T-helper 2 cell treated with Interferon-gamma antibody and Interleukin-4, amounts not matched to agents 5 μg/mL and 100 μg/mL, for 36 hours (primary cell): ENCODE measurements around the gene RBBP8NL.
"Not testable (repeated sequence)": the region's sequence is repeated elsewhere in the genome, so short reads cannot be mapped to it uniquely, and the experiment has no call there.

Experiments used
- DNase-seq: peaks from one replicate; pipeline ENCODE4 v3.0.0; 2021; ENCODE audit warnings: low spot score
- H3K27ac Mint-ChIP-seq: one replicate; pipeline ENCODE4 v1.8.0; 2021; ENCODE audit warnings: mild to moderate bottlenecking, mixed read lengths
- H3K27me3 Mint-ChIP-seq: one replicate; pipeline ENCODE4 v1.8.0; 2021; ENCODE audit warnings: low read depth, mixed read lengths
- H3K36me3 Mint-ChIP-seq: one replicate; pipeline ENCODE4 v1.8.0; 2021; ENCODE audit warnings: low read depth, mixed read lengths
- H3K4me1 Mint-ChIP-seq: one replicate; pipeline ENCODE4 v1.8.0; 2021; ENCODE audit warnings: low read depth, mixed read lengths
- H3K4me3 Mint-ChIP-seq: one replicate; pipeline ENCODE4 v1.8.0; 2022; ENCODE audit warnings: mild to moderate bottlenecking, moderate library complexity, mixed read lengths
- H3K9me3 Mint-ChIP-seq: one replicate; pipeline ENCODE4 v1.8.0; 2021; ENCODE audit warnings: mixed read lengths

The RBBP8NL gene

GRCh38 chr20:62441987-62442539, 14.7 kb upstream of the RBBP8NL start:
- H3K4me3 Mint-ChIP-seq: no peak overlapping the region
- H3K36me3 Mint-ChIP-seq: no peaks in the 10 kb centered on the region
- H3K9me3 Mint-ChIP-seq: no peaks in the 10 kb centered on the region
- no peak for DNase-seq
- no peaks in the 10 kb centered on the region for H3K27me3 Mint-ChIP-seq
- no peak overlapping the region for H3K27ac Mint-ChIP-seq
- no peaks in the 10 kb centered on the region for H3K4me1 Mint-ChIP-seq

- no peaks in the 10 kb centered on the region for H3K36me3 Mint-ChIP-seq
Observed at GRCh38 chr20:62439218-62439617, 11.9 kb upstream of the RBBP8NL start.

GRCh38 chr20:62437927-62438326, 10.6 kb upstream of the RBBP8NL start:
- Mint-ChIP-seq H3K4me3 (no peak overlapping the region), H3K27ac (no peak overlapping the region), H3K36me3 (no peaks in the 10 kb centered on the region), H3K4me1 (no peaks in the 10 kb centered on the region), H3K9me3 (no peaks in the 10 kb centered on the region), H3K27me3 (peaks cover 12% of the 10 kb centered on the region)
- DNase-seq: no peak

More at GRCh38 chr20:62439218-62439617, 11.9 kb upstream of the RBBP8NL start:
- DNase-seq: no peak
- H3K4me3 Mint-ChIP-seq: no peak overlapping the region
- peaks cover 6% of the 10 kb centered on the region for H3K27me3 Mint-ChIP-seq
- H3K4me1 Mint-ChIP-seq: no peaks in the 10 kb centered on the region
- H3K9me3 Mint-ChIP-seq: no peaks in the 10 kb centered on the region
- no peak overlapping the region for H3K27ac Mint-ChIP-seq

- H3K9me3 Mint-ChIP-seq: no peaks in the 10 kb centered on the region
- no peak overlapping the region for H3K4me3 Mint-ChIP-seq
- H3K36me3 Mint-ChIP-seq: no peaks in the 10 kb centered on the region
- H3K4me1 Mint-ChIP-seq: no peaks in the 10 kb centered on the region
- H3K27me3 Mint-ChIP-seq: peaks cover 12% of the 10 kb centered on the region
- no peak for DNase-seq
- no peak overlapping the region for H3K27ac Mint-ChIP-seq
Observed at GRCh38 chr20:62437496-62437895, 10.2 kb upstream of the RBBP8NL start.

GRCh38 chr20:62436692-62437091, 9.4 kb upstream of the RBBP8NL start:
- no peaks in the 10 kb centered on the region for H3K9me3 Mint-ChIP-seq
- H3K27me3 Mint-ChIP-seq: peaks cover 12% of the 10 kb centered on the region
- H3K4me3 Mint-ChIP-seq: no peak overlapping the region
- H3K4me1 Mint-ChIP-seq: no peaks in the 10 kb centered on the region
- no peak for DNase-seq
- no peaks in the 10 kb centered on the region for H3K36me3 Mint-ChIP-seq
- H3K27ac Mint-ChIP-seq: no peak overlapping the region

- no peak overlapping the region for H3K4me3 Mint-ChIP-seq
- H3K27ac Mint-ChIP-seq: no peak overlapping the region
- no peaks in the 10 kb centered on the region for H3K4me1 Mint-ChIP-seq
- DNase-seq: no peak
- H3K9me3 Mint-ChIP-seq: no peaks in the 10 kb centered on the region
- no peaks in the 10 kb centered on the region for H3K36me3 Mint-ChIP-seq
- H3K27me3 Mint-ChIP-seq: peaks cover 12% of the 10 kb centered on the region
Observed at GRCh38 chr20:62433658-62434497, 6.5 kb upstream of the RBBP8NL start.

GRCh38 chr20:62430866-62431447, 3.6 kb upstream of the RBBP8NL start:
- DNase-seq: no peak
- no peaks in the 10 kb centered on the region for H3K4me1 Mint-ChIP-seq
- no peak overlapping the region for H3K27ac Mint-ChIP-seq
- no peak overlapping the region for H3K4me3 Mint-ChIP-seq
- H3K9me3 Mint-ChIP-seq: no peaks in the 10 kb centered on the region
- peaks cover 12% of the 10 kb centered on the region for H3K27me3 Mint-ChIP-seq
- no peaks in the 10 kb centered on the region for H3K36me3 Mint-ChIP-seq

- DNase-seq: no peak
Observed at GRCh38 chr20:62430311-62430853, 3.0 kb upstream of the RBBP8NL start.

GRCh38 chr20:62429455-62430310, 2.3 kb upstream of the RBBP8NL start:
- DNase-seq: no peak
- H3K27me3 Mint-ChIP-seq: peaks cover 9% of the 10 kb centered on the region
- H3K36me3 Mint-ChIP-seq: no peaks in the 10 kb centered on the region
- no peak overlapping the region for H3K27ac Mint-ChIP-seq
- no peaks in the 10 kb centered on the region for H3K4me1 Mint-ChIP-seq
- no peak overlapping the region for H3K4me3 Mint-ChIP-seq
- no peaks in the 10 kb centered on the region for H3K9me3 Mint-ChIP-seq

More at GRCh38 chr20:62430311-62430853, 3.0 kb upstream of the RBBP8NL start:
- H3K9me3 Mint-ChIP-seq: no peaks in the 10 kb centered on the region
- H3K4me3 Mint-ChIP-seq: no peak overlapping the region
- peaks cover 12% of the 10 kb centered on the region for H3K27me3 Mint-ChIP-seq
- H3K36me3 Mint-ChIP-seq: no peaks in the 10 kb centered on the region
- no peaks in the 10 kb centered on the region for H3K4me1 Mint-ChIP-seq
- H3K27ac Mint-ChIP-seq: no peak overlapping the region

GRCh38 chr20:62428396-62429295, 1.3 kb upstream of the RBBP8NL start:
- Mint-ChIP-seq H3K4me3 (no peak overlapping the region), H3K27ac (no peak overlapping the region), H3K9me3 (no peaks in the 10 kb centered on the region), H3K36me3 (no peaks in the 10 kb centered on the region), H3K27me3 (peaks cover 1% of the 10 kb centered on the region), H3K4me1 (no peaks in the 10 kb centered on the region)
- no peak for DNase-seq

- Mint-ChIP-seq H3K9me3 (no peaks in the 10 kb centered on the region), H3K4me1 (no peaks in the 10 kb centered on the region), H3K4me3 (no peak overlapping the region), H3K27ac (no peak overlapping the region), H3K36me3 (no peaks in the 10 kb centered on the region), H3K27me3 (no peaks in the 10 kb centered on the region)
- DNase-seq: no peak
Observed at GRCh38 chr20:62428002-62428372, 648 bp upstream of the RBBP8NL start.

- Mint-ChIP-seq H3K4me3 (no peak overlapping the region), H3K36me3 (no peaks in the 10 kb centered on the region), H3K27me3 (no peaks in the 10 kb centered on the region), H3K4me1 (no peaks in the 10 kb centered on the region), H3K27ac (no peak overlapping the region), H3K9me3 (no peaks in the 10 kb centered on the region)
- DNase-seq: no peak
Observed at GRCh38 chr20:62426699-62427131, 624 bp downstream of the RBBP8NL start.

GRCh38 chr20:62426059-62426348, 1.3 kb downstream of the RBBP8NL start:
- H3K4me1 Mint-ChIP-seq, H3K27ac Mint-ChIP-seq, DNase-seq, H3K4me3 Mint-ChIP-seq, H3K36me3 Mint-ChIP-seq, H3K9me3 Mint-ChIP-seq, H3K27me3 Mint-ChIP-seq: not testable (repeated sequence)
